Dermis blood vessel endothelial cell (primary cell): ENCODE results near the gene MIAT. TPM values are rescaled to one million over a fixed set of nuclear protein-coding genes. Genes with fewer than 3 reads are reported as not detected.
A peak's percentile ranks its signal among the peaks of the same experiment; 100 is the strongest.
"Not testable (repeated sequence)": the region's sequence is repeated elsewhere in the genome, so short reads cannot be mapped to it uniquely, and the experiment has no call there.

Experiments used
- DNase-seq: peaks from one replicate; pipeline ENCODE4 v3.0.0; 2010
- total RNA-seq: library from RNA; depleted of rRNA; stranded (reverse); fragments of >200 nt; gene quantifications from 2 replicates; pipeline ENCODE4 v1.2.3, GENCODE V29; 2014

Gene MIAT
- total RNA-seq = 0.19 and 0.34 TPM in 2 replicates

DNA sequence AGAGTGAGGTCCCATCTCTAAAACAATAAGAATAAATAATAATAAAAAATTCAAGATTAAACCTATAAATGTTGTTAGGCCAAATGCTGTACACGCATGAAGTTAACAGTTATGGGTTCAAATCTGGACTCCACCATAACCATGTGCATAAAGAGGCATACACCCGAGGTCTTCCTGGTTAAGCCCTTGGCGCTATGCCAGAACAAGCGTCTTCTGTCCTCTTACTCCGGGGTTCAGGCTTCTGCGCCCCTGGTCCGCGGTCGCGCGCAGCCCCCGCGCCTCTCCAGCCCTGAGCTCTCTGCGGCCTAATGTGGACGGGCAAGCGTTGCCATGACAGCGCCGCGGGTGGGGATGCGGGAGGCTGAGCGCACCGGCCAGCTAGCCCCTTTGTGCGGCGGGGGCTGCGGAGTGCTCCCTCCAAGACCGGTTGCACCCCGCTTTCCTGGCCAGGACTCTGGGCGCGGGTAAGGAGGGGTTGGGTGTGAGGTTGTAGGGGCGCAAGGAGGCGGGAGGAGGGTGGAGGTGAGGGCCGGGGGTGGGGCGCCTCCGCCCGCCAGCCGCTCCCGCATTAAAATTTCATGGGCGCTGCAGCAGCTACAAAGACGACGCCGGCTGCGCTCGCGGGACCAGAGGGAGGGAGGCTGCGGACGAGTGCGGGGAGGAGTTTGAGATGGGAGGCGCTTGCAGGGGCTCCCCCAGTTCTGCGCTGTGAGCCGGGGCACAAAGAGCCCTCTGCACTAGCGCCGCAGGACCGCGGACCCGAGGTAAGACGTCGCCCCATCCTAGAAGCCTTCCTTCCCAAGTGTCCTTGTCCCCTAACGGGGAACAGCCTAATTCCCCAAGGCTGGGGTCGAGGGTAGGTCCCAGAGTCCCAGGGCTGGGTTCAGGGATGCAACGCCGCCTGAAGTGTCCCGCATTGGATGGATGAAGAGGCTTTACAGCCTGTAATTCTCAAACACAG is at the start of gene MIAT:
Gene MIAT, plus strand, starts transcription at position 698 of the 961 bp plus-strand sequence.
- DNase-seq = no peak

DNA sequence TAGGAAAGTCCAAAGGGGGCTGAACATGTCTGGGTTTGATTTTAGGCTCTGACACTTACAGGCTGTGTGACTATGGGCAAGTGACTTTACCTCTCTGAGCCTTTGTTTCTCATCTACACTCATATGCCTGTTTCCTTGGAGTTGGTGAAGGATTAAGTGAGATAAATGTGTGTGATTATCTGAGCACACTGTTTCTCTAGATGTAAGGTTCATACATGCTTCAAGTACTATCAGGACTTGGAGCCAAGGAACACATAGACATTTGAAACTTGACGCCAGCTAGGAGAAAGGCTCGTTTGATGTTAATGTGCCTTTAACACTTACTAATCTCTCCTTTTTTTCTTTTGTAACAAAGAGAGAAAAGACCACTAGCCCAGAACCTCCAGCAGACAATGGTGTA is 49.3 kb upstream of the MIAT start:
- no peak for DNase-seq

DNA sequence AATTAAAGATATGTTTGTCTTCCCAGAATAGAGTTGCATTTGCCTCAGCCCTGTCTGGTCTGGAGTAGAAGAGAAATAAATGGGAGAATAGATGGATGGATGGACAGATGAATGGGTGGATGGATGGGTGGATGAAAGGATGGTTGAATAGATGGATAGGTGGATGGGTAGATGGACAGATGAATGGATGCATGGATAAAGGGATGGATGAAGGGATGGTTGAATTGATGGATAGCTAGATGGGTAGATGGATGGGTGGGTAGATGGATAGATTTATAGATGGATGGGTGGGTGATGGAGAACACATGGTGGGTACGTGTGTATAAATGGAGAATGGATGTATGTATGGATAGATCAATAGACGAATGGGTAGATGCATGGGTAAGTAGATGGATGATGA is 48.1 kb upstream of the MIAT start:
- DNase-seq = no peak

GRCh38 chr22:26610072-26610958 is 47.1 kb upstream of the MIAT start:
- DNase-seq = peak; percentile 48

DNA sequence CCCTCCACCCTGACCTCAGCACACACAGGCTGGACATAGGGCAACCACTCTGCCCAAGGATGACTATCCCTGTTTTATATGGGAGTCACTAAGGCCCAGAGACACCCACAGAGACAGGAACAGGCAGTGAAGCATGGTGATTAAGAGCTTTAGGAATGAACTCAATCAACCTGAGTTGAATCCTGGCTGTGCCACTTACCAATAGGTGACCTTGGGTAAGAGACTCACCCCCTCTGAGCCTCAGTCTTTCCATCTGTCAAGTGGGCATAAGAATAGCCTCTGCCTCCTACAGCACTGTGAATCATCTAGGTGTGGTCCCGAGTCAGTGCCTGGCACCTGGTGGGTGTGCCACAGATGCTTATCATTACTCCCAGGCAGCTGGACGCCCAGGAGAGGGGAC is 46.4 kb upstream of the MIAT start:
- DNase-seq = no peak

DNA sequence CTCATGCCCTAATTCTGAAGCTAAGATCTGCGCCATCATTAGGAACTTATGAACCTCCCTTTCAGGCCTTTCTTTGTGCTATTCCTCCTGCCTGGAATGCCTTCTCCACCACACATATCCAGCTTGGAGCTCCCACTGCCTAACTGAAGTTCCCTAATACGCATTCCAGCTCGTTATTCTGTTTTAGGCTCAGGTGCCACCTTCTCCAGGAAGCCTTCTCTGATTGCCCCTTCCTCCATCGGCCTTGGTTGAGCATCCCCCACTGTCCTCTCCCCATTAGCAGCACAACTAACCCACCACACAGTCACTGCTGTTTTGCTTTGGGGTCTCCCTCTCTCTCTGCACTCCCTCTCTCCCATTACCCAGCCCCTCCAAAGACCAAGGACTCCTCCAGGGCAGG is 44.7 kb upstream of the MIAT start:
- no peak for DNase-seq

- not testable (repeated sequence) for DNase-seq
Measured at GRCh38 chr22:26613753-26614152, 43.6 kb upstream of the MIAT start.

GRCh38 chr22:26614322-26614721 is 43.1 kb upstream of the MIAT start:
- DNase-seq = no peak

- DNase-seq = no peak
Measured at GRCh38 chr22:26615149-26615548, 42.2 kb upstream of the MIAT start.

DNA sequence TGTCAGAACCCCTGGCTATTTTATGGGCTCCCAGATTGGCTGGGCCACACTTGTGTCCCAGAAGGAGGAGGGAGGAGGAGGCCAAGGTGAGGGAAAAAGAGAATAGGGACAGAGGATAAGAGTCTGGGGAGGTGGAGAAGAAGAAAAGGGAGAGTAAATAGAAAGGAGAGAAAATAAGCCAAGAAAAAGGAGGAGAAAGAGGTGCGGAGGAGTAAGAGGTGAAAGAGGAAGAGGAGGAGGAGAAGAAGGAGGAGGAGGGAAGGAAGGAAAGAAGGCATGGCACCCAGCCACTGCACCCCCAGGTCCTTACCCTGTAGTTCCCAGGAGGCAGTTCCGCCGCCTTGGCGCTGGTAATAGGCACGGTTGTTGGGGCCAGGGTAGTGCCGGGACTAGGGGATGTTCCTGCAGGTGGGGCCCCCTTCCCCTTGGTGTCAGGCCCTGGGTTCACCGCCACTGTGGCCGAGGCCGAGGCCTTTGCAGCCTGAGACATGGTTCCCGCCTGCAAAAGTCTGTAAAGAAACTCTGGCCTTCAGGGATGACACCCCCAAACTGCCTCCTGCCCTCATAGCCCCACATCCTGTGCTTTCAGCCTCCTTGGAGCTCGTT is 41.5 kb upstream of the MIAT start:
- DNase-seq = no peak

GRCh38 chr22:26616650-26617049 is 40.7 kb upstream of the MIAT start:
- no peak for DNase-seq

- no peak for DNase-seq
Measured at GRCh38 chr22:26617271-26618199, 39.9 kb upstream of the MIAT start, which contains the start of gene CRYBB1. CRYBB1 (minus strand) TSS chr22:26618027; CDS start chr22:26616319, 1,708 bp downstream.

DNA sequence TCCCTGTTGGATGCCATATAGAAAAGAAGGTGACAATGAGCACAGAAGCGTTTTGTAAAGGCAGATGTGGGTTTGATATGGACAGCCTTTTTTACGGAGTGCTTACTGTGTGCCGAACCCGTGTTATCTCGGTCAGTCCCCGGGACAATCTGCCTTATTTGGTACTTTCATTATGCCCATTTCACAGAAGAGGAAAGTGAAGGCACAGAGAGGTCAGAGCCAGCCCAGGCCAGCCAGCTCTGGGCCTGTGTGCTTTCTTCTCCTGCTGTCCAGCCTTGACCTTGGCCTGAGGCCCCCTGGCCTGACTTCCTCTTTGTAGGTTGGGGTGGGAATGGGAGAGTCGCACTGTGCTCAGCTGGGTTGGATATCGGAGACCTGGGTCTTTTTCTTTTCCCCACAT is 38.9 kb upstream of the MIAT start:
- DNase-seq = no peak

- DNase-seq = no peak
Measured at GRCh38 chr22:26619510-26619909, 37.9 kb upstream of the MIAT start.

- no peak for DNase-seq
Measured at GRCh38 chr22:26620197-26620596, 37.2 kb upstream of the MIAT start.

DNA sequence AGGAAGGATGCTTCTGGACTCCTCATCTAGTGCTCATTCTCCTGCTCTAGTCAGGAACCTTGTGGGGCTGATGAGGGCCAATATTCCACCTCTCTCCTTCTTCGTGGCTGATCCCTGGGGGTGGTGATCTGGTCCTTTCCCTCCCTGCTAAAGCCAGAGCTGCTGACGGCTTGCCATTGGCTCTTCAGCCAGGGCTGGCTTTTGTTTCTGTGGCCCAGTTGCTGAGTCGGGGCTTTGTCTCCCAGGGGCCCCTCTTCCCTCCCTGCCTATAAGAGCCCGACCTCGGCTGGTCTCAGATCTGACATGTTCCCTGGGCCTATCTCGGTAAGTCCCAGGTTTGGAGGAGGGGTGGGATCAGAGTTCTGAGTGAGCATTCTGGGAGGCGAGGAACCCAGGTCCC is 35.7 kb upstream of the MIAT start, which contains the start of gene CRYBA4:
Gene CRYBA4, plus strand, starts transcription at position 301 of the 400 bp plus-strand sequence. CDS start 634 bp downstream, outside the sequence.
- no peak for DNase-seq

GRCh38 chr22:26623984-26624383 is 33.4 kb upstream of the MIAT start:
- no peak for DNase-seq

DNA sequence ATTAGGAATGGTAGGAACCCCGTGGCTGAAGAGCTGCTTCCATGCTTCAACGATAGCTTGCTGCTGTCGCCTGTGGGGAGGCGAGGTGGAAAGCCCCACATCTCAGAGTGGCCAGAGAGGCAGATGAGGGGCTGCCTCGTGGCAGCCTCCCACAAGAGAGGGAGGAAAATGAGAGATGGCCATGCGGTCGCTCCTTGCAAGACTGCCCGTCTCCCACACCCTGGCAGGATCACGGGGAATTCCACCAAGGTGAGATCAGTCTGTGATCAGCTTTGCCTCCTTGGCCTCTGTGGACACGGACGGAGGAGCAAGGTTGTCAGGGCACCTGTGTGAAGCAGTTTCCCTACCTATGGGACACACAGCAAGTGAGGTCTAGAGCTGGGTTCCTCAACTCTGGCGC is 32.6 kb upstream of the MIAT start:
- DNase-seq = no peak

DNA sequence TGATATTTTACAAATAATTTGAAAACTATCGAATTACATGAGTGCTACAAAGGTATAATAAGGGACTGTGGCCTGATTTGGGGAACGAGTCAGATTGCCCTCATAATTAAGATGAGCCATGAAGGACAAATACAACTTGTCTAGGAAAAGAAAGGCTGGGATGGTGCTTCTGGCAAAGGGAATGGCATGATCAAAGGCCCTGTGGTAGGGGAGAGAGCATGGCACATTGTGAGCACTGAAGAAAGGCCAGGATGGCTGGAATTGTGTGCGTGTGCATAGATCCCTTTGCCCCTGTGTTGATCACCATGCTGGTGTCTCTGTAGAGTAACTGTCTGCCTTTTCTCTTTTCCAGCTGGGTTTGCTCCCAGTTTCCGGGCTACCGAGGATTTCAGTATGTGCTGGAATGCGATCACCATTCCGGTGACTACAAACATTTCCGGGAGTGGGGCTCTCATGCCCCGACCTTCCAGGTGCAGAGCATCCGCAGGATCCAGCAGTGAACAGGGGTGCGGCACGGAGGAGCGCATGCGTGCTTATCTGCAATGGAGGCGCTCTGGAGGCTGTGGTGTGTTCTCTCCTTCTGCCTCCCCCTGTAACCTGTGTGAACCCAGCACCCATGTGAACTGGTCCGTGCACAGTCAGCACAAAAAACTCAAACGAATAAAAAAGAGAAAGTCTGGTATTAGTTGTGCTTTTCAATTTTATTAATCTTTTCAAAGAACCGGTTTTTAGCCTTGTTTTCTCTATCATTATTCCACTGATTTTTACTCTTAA is 27.2 kb upstream of the MIAT start:
- DNase-seq = peak; percentile 66

- DNase-seq = no peak
Measured at GRCh38 chr22:26631282-26631681, 26.1 kb upstream of the MIAT start.
